Kidney epithelial cell (primary cell): ENCODE data around the gene ST3GAL5. TPM values are rescaled to one million over a fixed set of nuclear protein-coding genes. Genes with fewer than 3 reads are reported as not detected.

ENCODE experiments used
- DNase-seq: peaks from one replicate; pipeline ENCODE4 v3.0.0-alpha.2; 2010; ENCODE audit warnings: low read depth
- H3K27me3 ChIP-seq: 2 replicates; pipeline ENCODE4 v1.6.0; 2011; ENCODE audit warnings: low read length; ENCODE audit not compliant: control insufficient read depth, insufficient read depth
- H3K36me3 ChIP-seq: 2 replicates; pipeline ENCODE4 v1.5.1; 2011; ENCODE audit warnings: low read length; ENCODE audit not compliant: control insufficient read depth, insufficient read depth
- H3K4me3 ChIP-seq: 2 replicates; pipeline ENCODE4 v1.5.1; 2011; ENCODE audit warnings: low read depth, mild to moderate bottlenecking, control low read depth, low read length
- CTCF ChIP-seq: IDR thresholded peaks from 2 replicates; pipeline ENCODE4 v1.5.1; 2011; ENCODE audit warnings: mild to moderate bottlenecking, moderate library complexity, low read length, control low read depth, inconsistent platforms; ENCODE audit not compliant: insufficient read depth, poor library complexity, severe bottlenecking
- total RNA-seq: library from RNA; depleted of rRNA; stranded (reverse); fragments of >200 nt; gene quantifications from 2 replicates; pipeline ENCODE4 v1.2.3, GENCODE V29; 2015

Gene ST3GAL5
- total RNA-seq, 1 donor from 2014 or later = 3.0 TPM

- Histone ChIP-seq H3K36me3 (no peaks in the 10 kb centered on the region), H3K27me3 (peaks cover 3% of the 10 kb centered on the region), H3K4me3 (no peak overlapping the region)
- no peak for TF ChIP-seq CTCF
- no peak for DNase-seq
Observed at GRCh38 chr2:85872536-85873161, 16.1 kb downstream of the ST3GAL5 start.

- DNase-seq = no peak
- TF ChIP-seq CTCF = no peak
- peaks cover 3% of the 10 kb centered on the region for H3K27me3 ChIP-seq
- H3K4me3 ChIP-seq = no peak overlapping the region
- no peaks in the 10 kb centered on the region for H3K36me3 ChIP-seq
Observed at GRCh38 chr2:85871494-85872164, 17.2 kb downstream of the ST3GAL5 start.

- Histone ChIP-seq H3K27me3 (peaks cover 3% of the 10 kb centered on the region), H3K4me3 (no peak overlapping the region)
- TF ChIP-seq CTCF = no peak
Observed at GRCh38 chr2:85868822-85869221, 20.0 kb downstream of the ST3GAL5 start.

GRCh38 chr2:85867556-85868292 lies 21.1 kb downstream of the ST3GAL5 start:
- DNase-seq = no peak
- TF ChIP-seq CTCF = no peak

More at GRCh38 chr2:85868822-85869221, 20.0 kb downstream of the ST3GAL5 start:
- DNase-seq = no peak
- no peaks in the 10 kb centered on the region for H3K36me3 ChIP-seq

GRCh38 chr2:85867121-85867520 lies 21.7 kb downstream of the ST3GAL5 start:
- no peaks in the 10 kb centered on the region for H3K36me3 ChIP-seq
- no peak for DNase-seq
- no peaks in the 10 kb centered on the region for H3K27me3 ChIP-seq
- TF ChIP-seq CTCF = no peak
- no peak overlapping the region for H3K4me3 ChIP-seq

More at GRCh38 chr2:85867556-85868292, 21.1 kb downstream of the ST3GAL5 start:
- Histone ChIP-seq H3K4me3 (no peak overlapping the region), H3K36me3 (no peaks in the 10 kb centered on the region), H3K27me3 (no peaks in the 10 kb centered on the region)
